Measurements from ENCODE around the gene KRTAP29-1. TPM values are rescaled to one million over a fixed set of nuclear protein-coding genes. Genes with fewer than 3 reads are reported as not detected.

Gene KRTAP29-1
- total and polyA plus RNA-seq, 2 experiments from 2014 or later: not detected

DNA sequence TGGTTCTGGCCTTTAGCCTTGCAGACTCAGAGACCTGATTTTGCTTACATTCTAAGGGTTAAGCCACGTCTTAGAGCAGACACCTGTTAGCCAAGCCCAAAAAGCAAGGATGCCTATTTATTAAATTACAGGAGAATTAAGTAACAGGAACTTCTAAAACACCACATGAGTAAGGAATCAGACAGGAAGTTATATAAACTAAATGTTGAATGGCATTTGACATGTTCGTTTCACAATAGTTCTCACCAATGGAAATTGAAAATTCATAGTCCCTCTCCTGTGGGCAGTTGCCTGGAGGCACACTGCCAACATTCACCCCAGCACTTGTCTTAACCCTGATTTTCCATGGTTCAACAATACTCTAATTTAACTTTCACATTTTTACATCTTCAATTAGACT is 18.1 kb downstream of the KRTAP29-1 start:
- Histone ChIP-seq H3K27me3 (ENCODE audit: insufficient read depth) (no peaks in the 10 kb centered on the region), H3K4me1 (ENCODE audit: insufficient read depth) (peaks cover 19% of the 10 kb centered on the region), H3K9me2 (ENCODE audit: insufficient read depth) (0 out of 2 replicates have a peak, but pooled peaks cover 3% of the 10 kb centered on the region), H3K4me3 (no peak overlapping the region), H4K20me1 (replicated peaks; ENCODE audit: insufficient read depth) (no peaks in the 10 kb centered on the region), H3K4me2 (peak overlapping the region; percentile 6; the same call in 1 of the 2 replicates), H3K36me3 (ENCODE audit: insufficient read depth) (no peaks in the 10 kb centered on the region), H3K79me2 (replicated peaks; ENCODE audit: insufficient read depth) (no peaks in the 10 kb centered on the region), H3K27ac (ENCODE audit: low read depth) (peak overlapping the region; percentile 6; the same call in 1 of the 2 replicates), H3F3A (replicated peaks; ENCODE audit: low read depth) (no peaks in the 10 kb centered on the region), H2AFZ (no peak overlapping the region)
- TF ChIP-seq ZNF114 (CRISPR knock-in tag; IDR thresholded peaks at IDR 0.05): no peak
- no peak for TF ChIP-seq ZNF331 (CRISPR knock-in tag; IDR thresholded peaks at IDR 0.05; ENCODE audit: low read depth)
- TF ChIP-seq EZH2phosphoT487 (IDR thresholded peaks at IDR 0.05; ENCODE audit: unreplicated experiment): no peak
- no peak for TF ChIP-seq NANOG (IDR thresholded peaks at IDR 0.05; ENCODE audit: borderline replicate concordance)
- TF ChIP-seq EZH2 (IDR thresholded peaks at IDR 0.05; ENCODE audit: low read depth, unreplicated experiment): no peak
- TF ChIP-seq, protein P1, sequence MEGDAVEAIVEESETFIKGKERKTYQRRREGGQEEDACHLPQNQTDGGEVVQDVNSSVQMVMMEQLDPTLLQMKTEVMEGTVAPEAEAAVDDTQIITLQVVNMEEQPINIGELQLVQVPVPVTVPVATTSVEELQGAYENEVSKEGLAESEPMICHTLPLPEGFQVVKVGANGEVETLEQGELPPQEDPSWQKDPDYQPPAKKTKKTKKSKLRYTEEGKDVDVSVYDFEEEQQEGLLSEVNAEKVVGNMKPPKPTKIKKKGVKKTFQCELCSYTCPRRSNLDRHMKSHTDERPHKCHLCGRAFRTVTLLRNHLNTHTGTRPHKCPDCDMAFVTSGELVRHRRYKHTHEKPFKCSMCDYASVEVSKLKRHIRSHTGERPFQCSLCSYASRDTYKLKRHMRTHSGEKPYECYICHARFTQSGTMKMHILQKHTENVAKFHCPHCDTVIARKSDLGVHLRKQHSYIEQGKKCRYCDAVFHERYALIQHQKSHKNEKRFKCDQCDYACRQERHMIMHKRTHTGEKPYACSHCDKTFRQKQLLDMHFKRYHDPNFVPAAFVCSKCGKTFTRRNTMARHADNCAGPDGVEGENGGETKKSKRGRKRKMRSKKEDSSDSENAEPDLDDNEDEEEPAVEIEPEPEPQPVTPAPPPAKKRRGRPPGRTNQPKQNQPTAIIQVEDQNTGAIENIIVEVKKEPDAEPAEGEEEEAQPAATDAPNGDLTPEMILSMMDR (conservative IDR thresholded peaks at IDR 0.05; ENCODE audit: low read depth in 2 of 2): no peak
- H3K4me1 Mint-ChIP-seq: peaks cover 18% of the 10 kb centered on the region
- DNase-seq (ENCODE audit: low spot score): no peak
- H3K27ac Mint-ChIP-seq: no peak overlapping the region
- H3K27me3 Mint-ChIP-seq (ENCODE audit: insufficient read depth, low read depth, poor library complexity): no peaks in the 10 kb centered on the region
- H3K4me3 Mint-ChIP-seq: no peak overlapping the region
- H3K9me3 Mint-ChIP-seq: no peaks in the 10 kb centered on the region
- no peak for ATAC-seq
- H3K36me3 Mint-ChIP-seq (ENCODE audit: low read depth): no peaks in the 10 kb centered on the region

DNA sequence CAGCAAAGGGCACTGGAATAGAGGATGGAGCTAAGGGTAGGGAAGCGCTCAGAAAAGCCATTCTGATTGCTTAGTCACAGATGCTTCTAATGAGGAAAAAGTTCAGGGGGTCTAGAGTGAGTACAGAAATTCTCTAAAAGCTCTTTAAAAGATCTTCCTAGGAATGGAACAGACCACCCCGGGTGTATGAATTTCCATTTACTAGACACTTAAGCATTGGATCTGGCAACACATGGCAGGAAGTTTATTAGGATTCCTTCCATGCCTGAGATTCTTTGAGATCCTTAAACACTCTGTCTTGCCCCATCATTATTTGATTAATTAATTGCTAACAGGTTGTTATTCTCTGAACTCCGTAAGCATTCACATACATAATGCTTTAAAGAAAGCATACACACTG is 18.6 kb downstream of the KRTAP29-1 start:
- H3K4me3 ChIP-seq: no peak overlapping the region
- H2AFZ ChIP-seq: 0 out of 2 replicates have a peak overlapping the region, but pooled peaks have one; percentile 30
- DNase-seq (ENCODE audit: low spot score) (peak; percentile 21), ATAC-seq (no peak)
- H3K36me3 ChIP-seq (ENCODE audit: insufficient read depth): no peaks in the 10 kb centered on the region
- no peaks in the 10 kb centered on the region for H3K27me3 ChIP-seq (ENCODE audit: insufficient read depth)
- no peak for TF ChIP-seq ZNF331 (CRISPR knock-in tag; IDR thresholded peaks at IDR 0.05; ENCODE audit: low read depth)
- TF ChIP-seq NANOG (IDR thresholded peaks at IDR 0.05; ENCODE audit: borderline replicate concordance): no peak
- TF ChIP-seq POLR2AphosphoS5 (IDR thresholded peaks at IDR 0.05; ENCODE audit: low read depth): no peak
- TF ChIP-seq, protein P2, sequence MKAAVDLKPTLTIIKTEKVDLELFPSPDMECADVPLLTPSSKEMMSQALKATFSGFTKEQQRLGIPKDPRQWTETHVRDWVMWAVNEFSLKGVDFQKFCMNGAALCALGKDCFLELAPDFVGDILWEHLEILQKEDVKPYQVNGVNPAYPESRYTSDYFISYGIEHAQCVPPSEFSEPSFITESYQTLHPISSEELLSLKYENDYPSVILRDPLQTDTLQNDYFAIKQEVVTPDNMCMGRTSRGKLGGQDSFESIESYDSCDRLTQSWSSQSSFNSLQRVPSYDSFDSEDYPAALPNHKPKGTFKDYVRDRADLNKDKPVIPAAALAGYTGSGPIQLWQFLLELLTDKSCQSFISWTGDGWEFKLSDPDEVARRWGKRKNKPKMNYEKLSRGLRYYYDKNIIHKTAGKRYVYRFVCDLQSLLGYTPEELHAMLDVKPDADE (IDR thresholded peaks at IDR 0.05): no peak
- no peak for TF ChIP-seq EZH2 (IDR thresholded peaks at IDR 0.05; ENCODE audit: low read depth, unreplicated experiment)
- TF ChIP-seq ZNF114 (CRISPR knock-in tag; IDR thresholded peaks at IDR 0.05): no peak
- TF ChIP-seq, protein P3, sequence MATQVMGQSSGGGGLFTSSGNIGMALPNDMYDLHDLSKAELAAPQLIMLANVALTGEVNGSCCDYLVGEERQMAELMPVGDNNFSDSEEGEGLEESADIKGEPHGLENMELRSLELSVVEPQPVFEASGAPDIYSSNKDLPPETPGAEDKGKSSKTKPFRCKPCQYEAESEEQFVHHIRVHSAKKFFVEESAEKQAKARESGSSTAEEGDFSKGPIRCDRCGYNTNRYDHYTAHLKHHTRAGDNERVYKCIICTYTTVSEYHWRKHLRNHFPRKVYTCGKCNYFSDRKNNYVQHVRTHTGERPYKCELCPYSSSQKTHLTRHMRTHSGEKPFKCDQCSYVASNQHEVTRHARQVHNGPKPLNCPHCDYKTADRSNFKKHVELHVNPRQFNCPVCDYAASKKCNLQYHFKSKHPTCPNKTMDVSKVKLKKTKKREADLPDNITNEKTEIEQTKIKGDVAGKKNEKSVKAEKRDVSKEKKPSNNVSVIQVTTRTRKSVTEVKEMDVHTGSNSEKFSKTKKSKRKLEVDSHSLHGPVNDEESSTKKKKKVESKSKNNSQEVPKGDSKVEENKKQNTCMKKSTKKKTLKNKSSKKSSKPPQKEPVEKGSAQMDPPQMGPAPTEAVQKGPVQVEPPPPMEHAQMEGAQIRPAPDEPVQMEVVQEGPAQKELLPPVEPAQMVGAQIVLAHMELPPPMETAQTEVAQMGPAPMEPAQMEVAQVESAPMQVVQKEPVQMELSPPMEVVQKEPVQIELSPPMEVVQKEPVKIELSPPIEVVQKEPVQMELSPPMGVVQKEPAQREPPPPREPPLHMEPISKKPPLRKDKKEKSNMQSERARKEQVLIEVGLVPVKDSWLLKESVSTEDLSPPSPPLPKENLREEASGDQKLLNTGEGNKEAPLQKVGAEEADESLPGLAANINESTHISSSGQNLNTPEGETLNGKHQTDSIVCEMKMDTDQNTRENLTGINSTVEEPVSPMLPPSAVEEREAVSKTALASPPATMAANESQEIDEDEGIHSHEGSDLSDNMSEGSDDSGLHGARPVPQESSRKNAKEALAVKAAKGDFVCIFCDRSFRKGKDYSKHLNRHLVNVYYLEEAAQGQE (IDR thresholded peaks at IDR 0.05; ENCODE audit: unreplicated experiment): no peak
- no peak for TF ChIP-seq CREB1 (CRISPR knock-in tag; IDR thresholded peaks at IDR 0.05; ENCODE audit: low read depth)
- H3K4me1 Mint-ChIP-seq: peaks cover 18% of the 10 kb centered on the region
- no peak overlapping the region for H3K4me3 Mint-ChIP-seq
- no peaks in the 10 kb centered on the region for H3K79me2 ChIP-seq (replicated peaks; ENCODE audit: insufficient read depth)
- H3K27ac Mint-ChIP-seq: no peak overlapping the region
- no peaks in the 10 kb centered on the region for H3K9me3 Mint-ChIP-seq
- H3K4me1 ChIP-seq (ENCODE audit: insufficient read depth): peaks cover 19% of the 10 kb centered on the region
- peak overlapping the region; percentile 47; the same call in 1 of the 2 replicates for H3K27ac ChIP-seq (ENCODE audit: low read depth)
- H4K20me1 ChIP-seq (replicated peaks; ENCODE audit: insufficient read depth): no peaks in the 10 kb centered on the region
- no peaks in the 10 kb centered on the region for H3K36me3 Mint-ChIP-seq (ENCODE audit: low read depth)
- H3K4me2 ChIP-seq: peak overlapping the region; percentile 6; the same call in 1 of the 2 replicates
- no peaks in the 10 kb centered on the region for H3F3A ChIP-seq (replicated peaks; ENCODE audit: low read depth)
- 0 out of 2 replicates have a peak, but pooled peaks cover 3% of the 10 kb centered on the region for H3K9me2 ChIP-seq (ENCODE audit: insufficient read depth)
- no peaks in the 10 kb centered on the region for H3K27me3 Mint-ChIP-seq (ENCODE audit: insufficient read depth, low read depth, poor library complexity)
